Measurements from ENCODE around the gene SPRR4. TPM values are rescaled to one million over a fixed set of nuclear protein-coding genes. Genes with fewer than 3 reads are reported as not detected.

Gene SPRR4
- polyA plus RNA-seq, 1 of the 3 experiments (the other 2 are of a cell fraction): not detected

- H3K36me3 ChIP-seq (replicated peaks in 1 of 2; ENCODE audit: control insufficient read depth in 1 of 2, insufficient read depth in 2 of 2, low read length in 1 of 2): no peaks in the 10 kb centered on the region
- ChIA-PET POLR2A (no interaction called here), CTCF (no interaction called here)
- H3K79me2 ChIP-seq (ENCODE audit: insufficient read depth): no peaks in the 10 kb centered on the region
- no peaks in the 10 kb centered on the region for H3K9me2 ChIP-seq
- H3K4me1 ChIP-seq (ENCODE audit: control insufficient read depth in 1 of 2, insufficient read depth in 2 of 2, low read depth in 1 of 2, low read length in 1 of 2): no peaks in the 10 kb centered on the region
- H2AFZ ChIP-seq (ENCODE audit: low read depth): no peak overlapping the region
- H3K9me3 ChIP-seq: no peaks in the 10 kb centered on the region
- no peak overlapping the region for H3K27ac ChIP-seq (ENCODE audit: low read depth in 2 of 2, low read length in 1 of 2)
- no peaks in the 10 kb centered on the region for H4K20me1 ChIP-seq (ENCODE audit: insufficient read depth)
- TF ChIP-seq PBX3 (IDR thresholded peaks at IDR 0.05) (no peak), SMC3 (IDR thresholded peaks at IDR 0.05; ENCODE audit: low read depth, low read length) (no peak), GABPA (IDR thresholded peaks at IDR 0.05; ENCODE audit: low read depth) (no peak), POLR2AphosphoS5 (IDR thresholded peaks at IDR 0.05; ENCODE audit: low read depth, low read length) (no peak), ZBTB33 (IDR thresholded peaks at IDR 0.05; ENCODE audit: borderline replicate concordance, low read depth) (no peak), MXI1 (IDR thresholded peaks at IDR 0.05; ENCODE audit: low read depth, low read length) (no peak), JUND (IDR thresholded peaks at IDR 0.05) (no peak), RAD21 (IDR thresholded peaks at IDR 0.05; ENCODE audit: low read length) (no peak)
- peaks cover 10% of the 10 kb centered on the region; the same call in 1 of the 2 replicates for H3K27me3 ChIP-seq (ENCODE audit: insufficient read depth)
- WGBS (ENCODE audit: low lambda C conversion rate): 7% methylated on average over 7 of the region's 7 CpGs
- H3F3A ChIP-seq (replicated peaks; ENCODE audit: insufficient read depth): no peaks in the 10 kb centered on the region
- H3K4me2 ChIP-seq: no peak overlapping the region
- H3K9ac ChIP-seq: no peak overlapping the region
- no peak for DNase-seq
- H3K4me3 ChIP-seq (ENCODE audit: low read depth in 2 of 2, low read length in 1 of 2): no peak overlapping the region
These were observed 9.1 kb upstream of the SPRR4 start for GRCh38 chr1:152961226-152961891.

- no peaks in the 10 kb centered on the region for H3K9me3 ChIP-seq
- H3F3A ChIP-seq (replicated peaks; ENCODE audit: insufficient read depth): no peaks in the 10 kb centered on the region
- no peaks in the 10 kb centered on the region for H3K36me3 ChIP-seq (replicated peaks in 1 of 2; ENCODE audit: control insufficient read depth in 1 of 2, insufficient read depth in 2 of 2, low read length in 1 of 2)
- H3K4me2 ChIP-seq: no peak overlapping the region
- no peaks in the 10 kb centered on the region for H4K20me1 ChIP-seq (ENCODE audit: insufficient read depth)
- no peaks in the 10 kb centered on the region for H3K79me2 ChIP-seq (ENCODE audit: insufficient read depth)
- no peak overlapping the region for H3K27ac ChIP-seq (ENCODE audit: low read depth in 2 of 2, low read length in 1 of 2)
- DNase-seq: no peak
- ChIA-PET POLR2A (no interaction called here), CTCF (interaction anchor here (0.6 kb wide), 1 partner anchor 8 kb away, joined by 3 read pairs; no protein-coding TSS in a partner anchor)
- no peak overlapping the region for H3K4me3 ChIP-seq (ENCODE audit: low read depth in 2 of 2, low read length in 1 of 2)
- no peaks in the 10 kb centered on the region for H3K4me1 ChIP-seq (ENCODE audit: control insufficient read depth in 1 of 2, insufficient read depth in 2 of 2, low read depth in 1 of 2, low read length in 1 of 2)
- TF ChIP-seq IRF3 (IDR thresholded peaks at IDR 0.05; ENCODE audit: low read depth, low read length) (no peak), PBX3 (IDR thresholded peaks at IDR 0.05) (no peak), TAF1 (IDR thresholded peaks at IDR 0.05; ENCODE audit: borderline replicate concordance, low read depth, low read length) (no peak)
- WGBS (ENCODE audit: low lambda C conversion rate): 0% methylated on average over 2 of the region's 2 CpGs
- peaks cover 10% of the 10 kb centered on the region; the same call in 1 of the 2 replicates for H3K27me3 ChIP-seq (ENCODE audit: insufficient read depth)
- no peak overlapping the region for H2AFZ ChIP-seq (ENCODE audit: low read depth)
- no peaks in the 10 kb centered on the region for H3K9me2 ChIP-seq
- no peak overlapping the region for H3K9ac ChIP-seq
These were observed 7.5 kb upstream of the SPRR4 start for GRCh38 chr1:152962876-152963415.

Measured in SK-N-SH (cell line).